DLD1 (cell line): ENCODE results near the gene TSPAN9.

ENCODE experiments used
- in situ Hi-C: cut with HindIII; loops from 2 replicates; pipeline ENCODE4 v1.10.0; 2017; ENCODE audit warnings: low sequenced_read_pairs

TSPAN9 gene

DNA sequence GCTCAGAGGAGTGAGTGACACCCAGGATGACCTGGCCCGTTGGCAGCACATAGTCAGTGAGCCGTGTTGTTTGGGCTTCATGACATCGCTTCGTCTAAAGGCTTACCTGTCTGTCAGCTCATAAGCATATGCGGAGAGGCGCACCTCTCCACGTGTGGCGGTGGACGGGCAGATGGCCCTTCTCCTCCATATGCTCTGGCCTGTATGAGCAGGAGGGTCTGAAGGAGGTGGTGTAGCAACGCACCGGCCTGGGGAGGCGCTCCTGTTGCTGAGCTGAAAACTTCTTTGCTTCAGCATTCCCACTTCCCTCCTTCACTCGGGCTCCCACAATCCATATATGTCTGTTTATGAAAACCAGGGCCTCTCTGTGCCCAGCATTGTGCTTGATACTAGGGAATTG is 186.1 kb downstream of the TSPAN9 start:
- in situ Hi-C loops, result no loop called here

DNA sequence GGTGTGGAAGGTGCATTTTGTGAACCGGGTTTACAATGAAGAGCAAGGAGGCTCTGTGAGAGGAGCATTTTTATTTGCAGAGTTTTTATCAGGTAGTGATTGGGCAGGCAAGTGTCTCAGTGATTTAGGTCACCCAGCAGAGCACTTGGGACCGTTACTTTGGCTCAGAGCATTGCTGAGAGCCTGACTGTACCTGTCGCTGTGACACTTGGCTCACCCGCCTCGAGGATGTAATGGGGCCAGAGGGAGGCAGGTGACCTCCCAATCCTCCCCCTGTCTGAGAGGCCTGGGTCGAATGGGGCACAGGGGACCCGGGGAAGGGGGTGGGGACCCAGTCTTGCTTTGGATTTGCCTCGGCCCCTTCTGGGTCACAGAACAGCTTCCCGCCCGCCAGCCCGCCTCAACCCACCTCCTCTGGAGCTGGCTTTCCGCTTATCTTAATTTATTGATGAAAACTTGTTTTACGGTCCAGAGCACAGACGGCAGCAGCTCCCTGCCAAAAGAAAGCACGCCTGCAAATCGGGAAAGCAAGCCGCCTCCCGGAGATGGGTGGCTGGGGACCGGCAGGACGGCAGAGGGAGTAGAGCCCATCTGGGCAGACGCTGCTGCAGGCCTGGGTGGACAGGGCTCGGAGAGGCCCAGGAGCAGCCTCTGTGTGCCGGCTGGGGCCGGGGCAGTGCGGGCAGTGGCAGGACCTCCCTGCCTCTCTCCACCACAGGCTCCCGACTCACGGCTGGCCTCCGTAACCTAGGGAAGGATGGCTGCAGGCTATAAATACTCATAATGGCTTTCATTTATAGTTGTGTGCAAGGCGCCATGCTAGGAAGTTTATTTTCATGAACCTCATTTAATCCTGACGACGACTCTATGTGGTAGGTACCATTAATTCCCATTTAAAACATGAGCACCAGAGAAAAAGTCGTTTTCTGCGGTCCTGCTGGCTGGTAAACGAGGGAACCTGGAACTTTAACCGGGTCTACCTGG is 187.1 kb downstream of the TSPAN9 start:
- in situ Hi-C loops, result no loop called here

DNA sequence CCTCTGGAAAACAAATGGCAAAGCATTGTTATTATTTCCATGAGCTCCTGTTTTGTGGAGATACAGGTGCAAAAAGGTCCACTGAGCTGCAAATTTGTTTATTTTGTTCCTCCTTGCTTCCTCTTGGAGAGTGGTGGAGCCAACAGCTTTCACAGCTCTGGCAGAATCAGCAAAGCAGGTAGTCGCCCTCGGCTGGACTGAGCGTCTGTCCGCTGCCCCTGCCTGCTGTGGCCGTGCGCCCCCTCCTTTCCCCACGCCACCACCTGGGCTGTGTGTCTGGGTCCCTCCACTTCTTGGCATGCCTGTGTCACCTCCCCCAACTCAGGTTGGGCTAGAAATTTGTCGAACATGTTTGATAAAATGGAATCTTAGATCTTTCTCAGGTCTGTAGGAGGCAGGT is 188.2 kb downstream of the TSPAN9 start:
- in situ Hi-C loops, result no loop called here

DNA sequence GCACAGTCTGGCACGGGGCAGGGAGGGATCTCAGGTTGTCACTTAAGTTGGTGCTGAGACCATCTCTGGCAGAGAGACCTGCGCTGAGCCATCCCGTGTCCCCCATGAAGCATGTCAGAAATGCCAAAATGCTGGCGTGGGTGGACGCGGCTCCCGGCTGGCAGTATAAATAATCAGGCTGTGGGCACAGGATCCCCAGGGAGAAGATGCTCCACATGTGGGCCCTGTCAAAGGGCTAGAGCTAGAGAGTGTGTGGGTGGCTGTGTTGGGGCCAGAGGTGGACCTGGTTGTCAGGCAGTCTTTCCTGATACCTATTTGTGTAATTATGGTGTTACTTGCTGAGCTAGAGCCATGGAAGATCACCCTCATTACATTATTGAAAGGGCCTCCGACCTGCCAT is 189.5 kb downstream of the TSPAN9 start:
- in situ Hi-C loops, result no loop called here

DNA sequence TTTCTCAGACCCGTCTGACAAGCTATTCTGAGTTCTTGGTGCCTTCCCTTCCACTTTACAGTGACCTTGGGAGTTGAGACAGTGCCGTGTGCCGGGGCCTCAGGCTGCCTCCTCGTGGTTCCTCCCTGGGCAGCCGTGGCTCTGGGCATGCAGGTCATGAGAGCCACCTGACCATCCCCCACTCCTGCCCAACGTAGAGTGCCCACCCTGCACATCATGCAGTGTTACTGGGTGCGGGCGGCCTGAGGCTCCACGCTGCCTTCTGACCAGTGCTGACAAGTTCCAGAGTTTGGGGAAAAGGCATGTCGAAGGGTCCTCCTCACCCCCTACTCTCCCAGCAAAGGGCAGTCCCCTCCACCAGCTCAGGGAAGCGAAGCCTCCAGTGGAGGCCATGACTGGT is 190.5 kb downstream of the TSPAN9 start:
- in situ Hi-C loops, result no loop called here

DNA sequence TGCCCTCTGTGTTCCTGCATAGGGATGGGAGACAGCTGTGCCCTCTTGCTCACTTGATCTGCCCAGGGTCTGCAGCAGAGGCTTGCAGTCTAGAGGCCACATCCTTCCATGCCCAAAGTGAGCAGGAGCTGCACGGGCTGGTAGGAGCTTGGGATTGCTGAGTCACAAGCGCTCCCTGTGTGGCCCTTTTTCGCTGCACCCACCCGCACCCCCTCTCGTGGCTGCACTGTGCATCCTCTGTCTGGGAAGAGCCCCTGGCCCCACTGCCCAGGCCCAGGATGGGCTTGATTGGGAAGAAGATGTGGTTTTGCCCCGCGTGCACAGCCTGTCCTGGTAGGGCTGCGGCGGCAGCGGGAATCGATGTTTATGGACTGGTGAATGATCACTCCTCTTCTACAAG is 192.4 kb downstream of the TSPAN9 start:
- in situ Hi-C loops, result no loop called here

DNA sequence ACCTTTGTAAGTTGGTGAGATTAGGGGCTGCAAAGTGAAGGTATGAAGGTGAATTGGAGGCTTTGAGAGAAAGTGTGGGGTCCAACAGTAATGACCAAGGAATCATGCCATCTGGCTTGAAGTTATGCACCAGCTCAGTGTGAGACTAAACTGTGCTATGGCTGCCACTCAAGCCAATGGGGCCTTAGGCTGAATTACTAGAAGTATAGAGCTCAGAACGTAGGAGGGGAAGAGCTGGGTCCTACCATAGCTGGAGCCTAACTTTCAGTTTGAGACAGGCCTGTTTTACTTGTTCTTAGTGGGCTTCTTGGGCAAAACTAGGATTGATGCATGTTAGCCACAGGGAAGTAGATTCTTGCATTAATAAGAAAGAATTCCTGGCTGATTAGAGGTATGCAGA is 194.0 kb downstream of the TSPAN9 start:
- in situ Hi-C loops, result no loop called here

DNA sequence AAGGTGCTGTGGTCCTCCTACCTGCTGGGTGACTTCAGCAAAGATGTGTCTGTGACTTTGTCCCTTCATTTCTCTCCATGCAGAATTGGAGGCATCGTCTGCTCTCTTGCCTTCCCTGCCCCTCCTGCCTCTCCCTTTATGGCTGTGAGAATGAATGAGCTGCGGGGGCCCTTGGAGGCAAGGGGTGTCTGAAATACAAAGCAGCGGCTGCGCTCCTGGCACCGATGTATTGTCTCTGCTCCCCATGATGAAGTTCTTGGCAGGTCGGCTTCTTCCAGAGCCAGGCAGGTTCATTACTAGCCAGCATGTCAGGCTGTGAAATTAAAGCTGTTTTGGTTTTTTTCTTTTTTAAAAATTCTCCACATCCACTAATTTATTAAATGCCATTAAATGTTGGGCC is 194.5 kb downstream of the TSPAN9 start:
- in situ Hi-C loops, result no loop called here

DNA sequence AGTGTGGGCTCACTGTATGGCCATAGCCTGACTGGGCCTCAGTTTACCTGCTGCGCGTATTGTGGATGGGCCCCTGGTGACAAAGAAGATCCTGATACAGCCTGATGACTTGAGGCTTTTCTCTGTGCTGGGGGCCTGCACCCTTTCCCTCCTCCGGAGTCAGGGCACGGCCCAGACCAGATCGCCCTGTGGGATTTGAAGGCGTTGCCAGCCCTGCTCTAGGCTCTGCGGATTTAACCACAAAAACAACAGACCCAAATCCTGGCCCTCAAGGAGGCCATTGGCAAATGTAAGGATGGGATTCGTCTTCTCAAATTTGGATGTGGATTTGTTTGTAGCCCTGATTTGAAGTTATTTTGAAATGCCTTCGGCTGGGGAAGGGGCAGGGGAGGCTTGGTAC is 195.8 kb downstream of the TSPAN9 start:
- in situ Hi-C loops, result no loop called here

DNA sequence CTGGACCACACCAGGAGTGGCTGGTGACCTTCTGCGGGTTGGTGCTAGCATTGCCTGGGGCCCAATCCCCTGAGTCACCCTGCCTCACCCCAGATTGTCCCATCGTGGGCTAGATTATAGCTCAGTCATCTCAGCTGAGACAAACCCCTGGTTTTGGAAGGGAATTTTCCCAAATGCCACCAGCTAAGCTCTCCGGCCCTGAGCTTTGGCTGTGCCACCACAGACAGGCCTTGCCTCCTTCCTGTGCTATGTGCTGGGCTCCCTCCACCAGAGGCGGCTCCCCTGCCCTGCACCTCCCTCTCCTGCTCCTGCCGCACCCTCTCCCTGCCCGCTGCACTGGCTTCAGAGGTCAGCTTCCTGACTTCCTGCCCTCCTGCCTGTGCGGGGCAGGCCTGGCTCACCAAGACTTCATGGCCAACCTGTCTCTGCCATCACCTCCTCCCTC is 196.3 kb downstream of the TSPAN9 start:
- in situ Hi-C loops, result no loop called here

DNA sequence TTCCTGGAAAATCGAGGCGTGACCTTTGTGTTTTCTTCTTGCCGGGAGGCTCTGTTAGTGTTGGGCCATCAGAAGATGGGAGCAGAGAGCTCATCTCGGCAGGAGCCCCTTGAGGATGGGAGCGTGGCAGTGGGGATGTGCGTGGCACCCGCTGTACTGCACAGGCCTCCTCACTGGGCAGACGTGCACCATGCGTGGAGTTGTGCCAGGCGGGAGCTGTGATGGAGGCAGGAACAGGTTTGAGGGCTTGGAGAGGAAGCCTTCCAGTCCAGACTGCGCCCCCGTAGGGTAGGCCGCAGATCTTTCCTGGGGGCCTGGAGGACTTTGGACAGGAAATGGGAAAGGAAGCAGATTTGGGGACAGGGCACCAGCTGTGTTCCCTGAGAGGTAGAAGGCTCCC is 197.5 kb downstream of the TSPAN9 start:
- in situ Hi-C loops, result loop anchor here (5.0 kb wide), 1 partner anchor 127 kb away; no protein-coding TSS in a partner anchor

DNA sequence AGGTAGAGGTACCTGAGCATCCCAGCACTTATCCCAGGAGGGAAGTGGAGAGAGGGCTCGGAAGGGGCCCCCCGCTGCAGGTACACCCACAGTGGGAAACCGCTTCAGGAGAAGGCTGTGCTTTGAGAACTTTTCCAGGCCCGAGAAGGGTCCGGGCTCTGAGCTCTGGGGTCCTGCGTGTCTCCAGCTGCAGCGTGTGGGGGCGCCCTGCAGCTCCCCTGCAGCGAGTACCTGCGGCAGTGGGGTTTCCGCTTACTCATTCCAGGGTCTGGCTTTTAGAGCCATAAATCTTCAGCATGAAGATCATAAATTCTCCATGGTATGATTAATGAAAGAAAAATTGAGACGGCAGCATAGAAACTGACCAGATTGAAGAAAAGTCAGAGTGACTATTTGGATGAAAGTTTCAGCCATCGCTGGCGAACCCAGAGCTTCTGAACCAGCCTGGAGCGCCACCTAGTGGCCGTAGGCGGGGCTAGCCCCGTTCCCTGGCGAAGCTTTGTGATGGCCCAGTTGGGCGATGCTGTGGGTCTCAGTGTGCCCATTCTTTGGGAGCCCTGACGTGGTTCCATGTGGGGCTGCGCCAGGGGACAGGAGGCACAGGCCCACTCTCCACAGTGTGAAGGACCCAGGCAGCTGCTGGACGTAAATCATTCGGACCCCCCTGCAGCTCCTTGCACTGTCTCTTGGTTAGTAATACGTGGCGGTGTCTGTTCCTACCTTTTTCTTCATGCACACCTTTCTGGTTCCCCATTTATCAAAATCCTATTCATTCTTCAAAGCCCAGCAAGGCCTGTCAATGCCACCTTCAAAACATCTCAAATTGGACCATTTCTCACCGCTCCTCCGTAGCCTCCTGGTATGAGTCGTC is 198.2 kb downstream of the TSPAN9 start:
- in situ Hi-C loops, result loop anchor here (5.0 kb wide), 1 partner anchor 128 kb away; no protein-coding TSS in a partner anchor

DNA sequence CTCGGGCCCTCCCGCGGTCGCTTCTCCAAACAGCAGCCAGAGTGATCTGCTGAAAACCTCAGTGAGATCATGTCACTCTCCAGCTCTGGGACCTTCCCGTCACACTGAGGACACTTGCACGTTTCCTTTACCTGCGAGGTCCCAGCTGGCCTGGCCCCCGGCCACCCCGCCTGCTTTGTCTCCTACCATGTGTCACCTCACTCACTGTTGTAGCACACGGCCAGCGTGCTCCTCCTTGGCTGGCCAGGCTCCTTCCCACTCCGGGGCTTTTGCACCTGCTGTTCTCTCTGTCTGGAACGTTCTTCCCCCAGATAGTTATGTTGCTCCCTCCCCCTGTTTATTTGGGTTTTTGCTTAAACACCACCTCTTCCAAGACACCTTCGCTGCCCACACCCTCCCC is 199.0 kb downstream of the TSPAN9 start:
- in situ Hi-C loops, result loop anchor here (5.0 kb wide), 1 partner anchor 129 kb away; no protein-coding TSS in a partner anchor

DNA sequence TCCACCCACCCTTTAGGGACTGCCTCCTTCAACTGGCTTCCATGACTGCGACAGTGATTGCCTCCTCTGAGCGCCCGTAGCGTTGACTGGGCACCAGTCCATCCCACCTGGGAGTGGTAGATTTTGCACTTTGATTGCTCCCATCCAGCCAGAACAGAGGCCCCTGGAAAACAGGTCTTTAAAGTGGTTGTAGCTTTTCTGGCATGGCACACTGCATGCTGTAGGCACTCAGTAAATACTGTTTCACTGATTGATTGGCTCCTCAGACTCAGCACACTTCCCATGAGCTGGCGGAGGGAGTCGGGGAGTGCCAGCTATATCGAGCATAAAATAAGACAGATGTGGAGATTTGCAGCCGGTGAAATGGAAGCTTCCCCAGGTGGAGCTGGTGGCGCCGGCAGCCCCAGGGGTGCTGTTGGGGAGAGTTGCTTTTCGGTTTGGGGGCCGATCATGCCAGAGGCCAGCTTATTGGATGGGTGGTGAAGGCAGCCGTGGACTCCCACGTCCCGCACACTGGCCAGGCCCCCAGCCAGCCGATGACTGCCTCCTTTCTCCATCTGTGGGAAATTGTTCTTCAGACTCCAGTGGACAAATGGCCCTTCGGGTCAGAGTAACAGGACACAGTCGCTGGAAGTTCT is 200.2 kb downstream of the TSPAN9 start:
- in situ Hi-C loops, result loop anchor here (5.0 kb wide), 1 partner anchor 130 kb away; no protein-coding TSS in a partner anchor

DNA sequence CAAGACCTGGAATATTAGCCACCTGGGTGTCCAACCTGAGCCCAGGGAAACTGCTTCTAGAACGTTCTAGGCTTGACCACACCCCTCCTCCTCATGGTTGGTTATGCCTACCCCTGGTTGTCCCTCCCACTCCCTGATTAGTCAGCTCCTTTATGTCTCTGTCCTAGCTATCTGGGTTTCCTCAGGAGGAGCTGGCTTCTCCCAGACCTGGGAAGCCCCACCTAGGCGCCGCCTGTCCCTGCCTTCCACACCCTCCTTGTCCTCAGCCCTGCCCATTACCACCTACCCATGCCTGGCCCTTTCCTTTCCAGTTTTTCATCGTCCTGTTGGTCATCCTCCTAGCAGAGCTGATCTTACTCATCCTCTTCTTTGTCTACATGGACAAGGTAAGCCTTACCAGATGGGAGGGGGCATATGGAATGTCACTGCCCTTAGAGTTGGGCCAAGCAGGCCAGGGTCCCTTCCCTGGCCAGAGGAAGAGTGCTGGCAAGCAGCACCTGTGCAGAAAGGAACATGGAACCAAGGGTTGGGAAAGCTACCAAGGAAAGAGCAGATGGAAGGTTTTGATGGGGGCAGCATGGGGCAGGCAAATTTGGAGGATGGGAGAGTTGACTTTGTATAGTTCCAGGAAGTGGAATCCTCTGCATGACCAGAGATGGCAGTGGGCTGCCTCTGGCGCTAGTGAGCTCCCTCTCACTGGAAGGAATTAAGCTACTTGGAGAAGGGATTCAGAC is 201.7 kb downstream of the TSPAN9 start:
- in situ Hi-C loops, result loop anchor here (5.0 kb wide), 1 partner anchor 132 kb away; no protein-coding TSS in a partner anchor

DNA sequence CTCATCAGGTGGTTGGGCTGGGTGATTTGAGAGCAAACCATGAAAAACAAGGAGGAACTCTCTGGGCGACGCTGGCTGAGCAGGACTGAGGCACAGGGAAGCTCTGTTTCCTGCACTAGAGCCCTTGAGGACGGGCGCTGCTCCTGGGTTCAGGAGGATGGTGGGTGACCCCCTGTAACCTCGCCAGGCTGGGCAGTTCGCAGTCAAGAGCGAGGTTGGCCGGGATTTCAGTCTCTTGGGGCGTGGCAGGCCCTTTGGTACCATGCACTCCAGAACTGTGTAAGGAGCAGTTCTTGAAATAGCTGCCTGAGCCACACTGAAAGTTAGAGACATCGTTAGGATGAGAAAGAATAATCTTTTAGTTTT is 202.2 kb downstream of the TSPAN9 start:
- in situ Hi-C loops, result loop anchor here (5.0 kb wide), 1 partner anchor 132 kb away; no protein-coding TSS in a partner anchor

DNA sequence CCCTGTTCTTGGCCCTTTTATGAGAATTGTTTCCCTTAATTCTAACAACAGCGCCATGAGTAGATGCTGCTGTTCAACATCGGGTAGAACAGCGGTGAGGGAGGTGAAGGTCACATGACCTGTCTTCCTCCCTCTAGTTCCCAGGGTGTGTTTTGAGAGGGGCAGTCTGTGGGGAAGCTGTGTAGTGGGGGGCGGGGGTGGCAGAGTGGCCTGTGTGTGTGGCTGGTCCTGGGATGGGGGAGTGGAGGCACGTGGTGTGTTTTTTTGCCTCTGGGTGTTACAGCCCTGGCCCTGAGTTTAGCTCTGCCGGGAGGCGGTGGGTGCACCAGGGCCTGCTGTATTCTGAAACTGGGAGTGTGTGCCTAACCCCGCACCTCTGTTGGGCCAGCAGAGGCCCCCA is 202.7 kb downstream of the TSPAN9 start:
- in situ Hi-C loops, result loop anchor here (5.0 kb wide), 1 partner anchor 133 kb away; no protein-coding TSS in a partner anchor

DNA sequence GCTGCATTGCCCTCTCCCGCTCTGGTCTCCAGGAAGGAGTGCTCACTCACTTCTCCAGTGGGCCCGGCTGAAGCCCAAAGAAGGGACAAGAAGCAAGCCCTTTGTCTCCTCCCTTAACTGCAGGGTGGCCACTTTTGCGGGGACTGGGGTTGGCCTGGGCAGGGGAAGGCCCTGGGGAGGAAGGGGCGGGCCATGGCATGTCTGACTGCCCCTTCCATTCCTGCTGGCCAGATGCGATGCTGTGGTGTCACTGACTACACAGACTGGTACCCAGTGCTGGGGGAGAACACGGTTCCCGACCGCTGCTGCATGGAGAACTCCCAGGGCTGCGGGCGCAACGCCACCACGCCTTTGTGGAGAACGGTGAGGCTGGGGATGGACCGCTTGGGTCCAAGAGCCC is 203.8 kb downstream of the TSPAN9 start:
- in situ Hi-C loops, result no loop called here

DNA sequence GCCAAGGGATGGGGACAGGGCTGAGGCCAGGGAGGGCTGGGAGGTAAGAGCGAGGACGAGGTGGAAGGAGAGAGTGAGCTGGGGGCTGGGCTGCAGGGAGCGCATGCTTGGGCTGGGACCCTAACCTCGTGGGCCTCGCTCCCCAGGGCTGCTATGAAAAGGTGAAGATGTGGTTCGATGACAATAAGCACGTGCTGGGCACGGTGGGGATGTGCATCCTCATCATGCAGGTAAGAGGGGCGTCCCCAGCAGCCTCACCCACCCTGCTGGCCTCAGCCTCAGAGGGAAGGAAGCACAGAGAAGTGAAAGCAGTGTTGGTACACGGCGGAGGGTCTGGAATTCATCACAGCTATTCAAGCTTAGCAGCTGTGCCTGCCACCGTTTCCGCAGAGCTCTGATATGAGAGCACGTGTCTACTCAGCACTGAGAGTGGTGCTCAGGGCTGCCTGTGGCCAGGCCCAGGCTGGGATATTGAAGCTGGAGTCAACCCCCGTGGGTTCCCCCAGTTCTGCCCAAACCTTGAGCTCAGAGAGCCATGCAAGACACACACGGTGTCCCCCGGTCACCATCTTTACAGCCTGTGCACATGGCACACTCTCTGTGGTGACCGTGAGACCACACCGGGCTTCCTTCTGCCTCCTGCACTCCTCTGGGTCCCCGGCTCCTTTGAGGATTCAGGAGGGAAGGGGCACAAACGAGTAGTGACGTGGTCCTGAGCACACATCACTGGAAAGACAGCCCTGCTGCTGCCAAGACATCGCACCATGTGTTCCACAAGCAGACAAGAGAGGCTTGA is 204.6 kb downstream of the TSPAN9 start:
- in situ Hi-C loops, result no loop called here

DNA sequence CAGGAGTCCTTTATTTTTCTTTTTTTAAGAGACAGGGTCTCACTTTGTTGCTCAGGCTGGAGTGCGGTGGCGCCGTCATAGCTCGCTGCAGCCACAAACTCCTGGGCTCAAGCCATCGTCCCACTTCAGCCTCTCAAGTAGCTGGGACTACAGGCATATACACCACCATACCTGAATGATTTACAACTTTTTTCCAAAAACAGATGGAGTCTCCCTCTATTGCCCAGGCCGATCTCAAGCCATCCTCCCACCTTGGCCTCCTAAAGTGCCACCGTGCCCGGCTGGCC is 205.1 kb downstream of the TSPAN9 start:
- in situ Hi-C loops, result no loop called here
